GM12878 (cell line): ENCODE results near the gene HIVEP3. TPM values are rescaled to one million over a fixed set of nuclear protein-coding genes. Genes with fewer than 3 reads are reported as not detected.

Experiments used
- GABPA ChIP-seq: IDR thresholded peaks from 2 replicates; pipeline ENCODE4 v1.6.1; 2014; ENCODE audit warnings: antibody characterized with exemption, low read depth, mild to moderate bottlenecking, inconsistent platforms
- polyA plus RNA-seq, 11 experiments: library from polyadenylated mRNA; depleted of rRNA in 4 of 11; unstranded in 6 of 11; stranded (reverse) in 5 of 11; fragments of >200 nt; fragmentation: Nextera tagmentation in 4 of 11; fragmentation: Illumina TruSeq in 1 of 11; extraction: Ambion mirVana in 4 of 11; extraction: Trizol in 1 of 11; gene quantifications; 1 replicate in 1 of 11; 2 replicates in 10 of 11; pipeline versions ENCODE4 v1.2.1 to v1.2.3, GENCODE V29; 2011 to 2016; ENCODE audit warnings: inconsistent platforms in 2 of 11, missing spikeins in 2 of 11, low read depth in 1 of 11
- total RNA-seq, 4 experiments: library from RNA; depleted of rRNA in 3 of 4; stranded (reverse); fragments of >200 nt in 3 of 4; fragmentation: Illumina TruSeq in 1 of 4; extraction: Trizol in 1 of 4; gene quantifications; 2 replicates each; pipeline versions ENCODE4 v1.2.1 to v1.2.3, GENCODE V29; 2013 to 2021
- TF ChIP-seq, protein P1 (sequence below): IDR thresholded peaks from 2 replicates; pipeline ENCODE4 v1.6.1; 2012; ENCODE audit warnings: improper control_type of control experiment, low read depth, low read length; ENCODE audit not compliant: insufficient replicate concordance
- TF ChIP-seq, protein P2 (sequence below): fragments of 150-350 bp; IDR thresholded peaks from 2 replicates; pipeline ENCODE4 v1.6.1; 2016; ENCODE audit warnings: low read depth, low read length
- TF ChIP-seq, protein P3 (sequence below): fragments of 450-650 bp; IDR thresholded peaks from 2 replicates; pipeline ENCODE4 v1.6.1; 2017; ENCODE audit warnings: antibody characterized with exemption, mild to moderate bottlenecking, moderate library complexity

The HIVEP3 gene
- total and polyA plus RNA-seq, 10 of the 15 experiments (the other 5 are each of a cell fraction or from before 2014, with no cell fraction given) = 1.8 to 13.6 (median 3.8) TPM

DNA sequence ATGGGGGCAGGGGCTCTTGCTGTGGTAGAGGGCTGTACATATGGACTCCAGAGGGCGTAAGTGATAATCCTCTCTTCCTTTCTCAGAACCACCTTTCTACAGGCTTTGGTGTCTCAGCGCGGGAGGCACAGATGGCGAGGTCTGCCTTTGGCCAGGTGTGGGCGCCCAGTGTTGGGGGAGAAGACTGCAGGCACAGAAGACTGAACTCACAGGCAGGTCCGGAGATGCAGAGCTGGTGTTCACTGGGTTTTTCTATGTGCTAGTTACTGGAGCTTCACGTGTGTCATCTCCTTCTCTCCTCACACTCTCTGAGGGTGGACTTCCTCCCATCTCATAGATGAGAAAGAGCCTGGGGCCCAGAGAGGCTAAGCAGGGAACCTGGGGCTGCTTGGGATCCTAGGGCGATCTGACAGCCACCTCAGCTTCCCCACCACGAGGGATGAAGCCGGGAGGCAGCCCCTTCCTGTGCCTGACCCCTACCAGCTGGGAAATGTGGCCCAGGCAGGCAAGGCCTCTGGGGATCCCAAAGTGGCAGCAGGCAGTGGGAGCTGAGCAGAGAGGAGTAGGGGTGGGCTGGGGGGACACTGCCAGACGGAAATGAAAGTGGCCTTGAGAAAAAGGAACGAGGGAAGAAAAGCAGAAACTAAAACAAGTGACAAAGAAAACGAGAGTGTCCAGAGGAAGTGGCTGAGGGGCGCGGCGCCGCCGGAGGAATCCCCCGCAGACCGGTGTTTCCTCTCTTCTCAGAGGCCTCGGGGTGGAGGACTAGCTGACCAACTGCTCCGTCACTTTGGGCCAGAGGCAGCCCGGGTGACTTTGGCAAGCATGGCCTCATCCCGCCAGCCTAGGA is 191.6 kb downstream of the HIVEP3 start (continued):
- TF ChIP-seq, protein P1, sequence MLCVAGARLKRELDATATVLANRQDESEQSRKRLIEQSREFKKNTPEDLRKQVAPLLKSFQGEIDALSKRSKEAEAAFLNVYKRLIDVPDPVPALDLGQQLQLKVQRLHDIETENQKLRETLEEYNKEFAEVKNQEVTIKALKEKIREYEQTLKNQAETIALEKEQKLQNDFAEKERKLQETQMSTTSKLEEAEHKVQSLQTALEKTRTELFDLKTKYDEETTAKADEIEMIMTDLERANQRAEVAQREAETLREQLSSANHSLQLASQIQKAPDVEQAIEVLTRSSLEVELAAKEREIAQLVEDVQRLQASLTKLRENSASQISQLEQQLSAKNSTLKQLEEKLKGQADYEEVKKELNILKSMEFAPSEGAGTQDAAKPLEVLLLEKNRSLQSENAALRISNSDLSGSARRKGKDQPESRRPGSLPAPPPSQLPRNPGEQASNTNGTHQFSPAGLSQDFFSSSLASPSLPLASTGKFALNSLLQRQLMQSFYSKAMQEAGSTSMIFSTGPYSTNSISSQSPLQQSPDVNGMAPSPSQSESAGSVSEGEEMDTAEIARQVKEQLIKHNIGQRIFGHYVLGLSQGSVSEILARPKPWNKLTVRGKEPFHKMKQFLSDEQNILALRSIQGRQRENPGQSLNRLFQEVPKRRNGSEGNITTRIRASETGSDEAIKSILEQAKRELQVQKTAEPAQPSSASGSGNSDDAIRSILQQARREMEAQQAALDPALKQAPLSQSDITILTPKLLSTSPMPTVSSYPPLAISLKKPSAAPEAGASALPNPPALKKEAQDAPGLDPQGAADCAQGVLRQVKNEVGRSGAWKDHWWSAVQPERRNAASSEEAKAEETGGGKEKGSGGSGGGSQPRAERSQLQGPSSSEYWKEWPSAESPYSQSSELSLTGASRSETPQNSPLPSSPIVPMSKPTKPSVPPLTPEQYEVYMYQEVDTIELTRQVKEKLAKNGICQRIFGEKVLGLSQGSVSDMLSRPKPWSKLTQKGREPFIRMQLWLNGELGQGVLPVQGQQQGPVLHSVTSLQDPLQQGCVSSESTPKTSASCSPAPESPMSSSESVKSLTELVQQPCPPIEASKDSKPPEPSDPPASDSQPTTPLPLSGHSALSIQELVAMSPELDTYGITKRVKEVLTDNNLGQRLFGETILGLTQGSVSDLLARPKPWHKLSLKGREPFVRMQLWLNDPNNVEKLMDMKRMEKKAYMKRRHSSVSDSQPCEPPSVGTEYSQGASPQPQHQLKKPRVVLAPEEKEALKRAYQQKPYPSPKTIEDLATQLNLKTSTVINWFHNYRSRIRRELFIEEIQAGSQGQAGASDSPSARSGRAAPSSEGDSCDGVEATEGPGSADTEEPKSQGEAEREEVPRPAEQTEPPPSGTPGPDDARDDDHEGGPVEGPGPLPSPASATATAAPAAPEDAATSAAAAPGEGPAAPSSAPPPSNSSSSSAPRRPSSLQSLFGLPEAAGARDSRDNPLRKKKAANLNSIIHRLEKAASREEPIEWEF = no peak
- TF ChIP-seq GABPA = no peak
- TF ChIP-seq, protein P2, sequence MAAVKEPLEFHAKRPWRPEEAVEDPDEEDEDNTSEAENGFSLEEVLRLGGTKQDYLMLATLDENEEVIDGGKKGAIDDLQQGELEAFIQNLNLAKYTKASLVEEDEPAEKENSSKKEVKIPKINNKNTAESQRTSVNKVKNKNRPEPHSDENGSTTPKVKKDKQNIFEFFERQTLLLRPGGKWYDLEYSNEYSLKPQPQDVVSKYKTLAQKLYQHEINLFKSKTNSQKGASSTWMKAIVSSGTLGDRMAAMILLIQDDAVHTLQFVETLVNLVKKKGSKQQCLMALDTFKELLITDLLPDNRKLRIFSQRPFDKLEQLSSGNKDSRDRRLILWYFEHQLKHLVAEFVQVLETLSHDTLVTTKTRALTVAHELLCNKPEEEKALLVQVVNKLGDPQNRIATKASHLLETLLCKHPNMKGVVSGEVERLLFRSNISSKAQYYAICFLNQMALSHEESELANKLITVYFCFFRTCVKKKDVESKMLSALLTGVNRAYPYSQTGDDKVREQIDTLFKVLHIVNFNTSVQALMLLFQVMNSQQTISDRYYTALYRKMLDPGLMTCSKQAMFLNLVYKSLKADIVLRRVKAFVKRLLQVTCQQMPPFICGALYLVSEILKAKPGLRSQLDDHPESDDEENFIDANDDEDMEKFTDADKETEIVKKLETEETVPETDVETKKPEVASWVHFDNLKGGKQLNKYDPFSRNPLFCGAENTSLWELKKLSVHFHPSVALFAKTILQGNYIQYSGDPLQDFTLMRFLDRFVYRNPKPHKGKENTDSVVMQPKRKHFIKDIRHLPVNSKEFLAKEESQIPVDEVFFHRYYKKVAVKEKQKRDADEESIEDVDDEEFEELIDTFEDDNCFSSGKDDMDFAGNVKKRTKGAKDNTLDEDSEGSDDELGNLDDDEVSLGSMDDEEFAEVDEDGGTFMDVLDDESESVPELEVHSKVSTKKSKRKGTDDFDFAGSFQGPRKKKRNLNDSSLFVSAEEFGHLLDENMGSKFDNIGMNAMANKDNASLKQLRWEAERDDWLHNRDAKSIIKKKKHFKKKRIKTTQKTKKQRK = no peak
- TF ChIP-seq, protein P3, sequence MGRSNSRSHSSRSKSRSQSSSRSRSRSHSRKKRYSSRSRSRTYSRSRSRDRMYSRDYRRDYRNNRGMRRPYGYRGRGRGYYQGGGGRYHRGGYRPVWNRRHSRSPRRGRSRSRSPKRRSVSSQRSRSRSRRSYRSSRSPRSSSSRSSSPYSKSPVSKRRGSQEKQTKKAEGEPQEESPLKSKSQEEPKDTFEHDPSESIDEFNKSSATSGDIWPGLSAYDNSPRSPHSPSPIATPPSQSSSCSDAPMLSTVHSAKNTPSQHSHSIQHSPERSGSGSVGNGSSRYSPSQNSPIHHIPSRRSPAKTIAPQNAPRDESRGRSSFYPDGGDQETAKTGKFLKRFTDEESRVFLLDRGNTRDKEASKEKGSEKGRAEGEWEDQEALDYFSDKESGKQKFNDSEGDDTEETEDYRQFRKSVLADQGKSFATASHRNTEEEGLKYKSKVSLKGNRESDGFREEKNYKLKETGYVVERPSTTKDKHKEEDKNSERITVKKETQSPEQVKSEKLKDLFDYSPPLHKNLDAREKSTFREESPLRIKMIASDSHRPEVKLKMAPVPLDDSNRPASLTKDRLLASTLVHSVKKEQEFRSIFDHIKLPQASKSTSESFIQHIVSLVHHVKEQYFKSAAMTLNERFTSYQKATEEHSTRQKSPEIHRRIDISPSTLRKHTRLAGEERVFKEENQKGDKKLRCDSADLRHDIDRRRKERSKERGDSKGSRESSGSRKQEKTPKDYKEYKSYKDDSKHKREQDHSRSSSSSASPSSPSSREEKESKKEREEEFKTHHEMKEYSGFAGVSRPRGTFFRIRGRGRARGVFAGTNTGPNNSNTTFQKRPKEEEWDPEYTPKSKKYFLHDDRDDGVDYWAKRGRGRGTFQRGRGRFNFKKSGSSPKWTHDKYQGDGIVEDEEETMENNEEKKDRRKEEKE = no peak
